Measurements from ENCODE around the gene VIL1. TPM values are rescaled to one million over a fixed set of nuclear protein-coding genes. Genes with fewer than 3 reads are reported as not detected.

Gene VIL1
- total RNA-seq, 1 donor from 2014 or later, result not detected

DNA sequence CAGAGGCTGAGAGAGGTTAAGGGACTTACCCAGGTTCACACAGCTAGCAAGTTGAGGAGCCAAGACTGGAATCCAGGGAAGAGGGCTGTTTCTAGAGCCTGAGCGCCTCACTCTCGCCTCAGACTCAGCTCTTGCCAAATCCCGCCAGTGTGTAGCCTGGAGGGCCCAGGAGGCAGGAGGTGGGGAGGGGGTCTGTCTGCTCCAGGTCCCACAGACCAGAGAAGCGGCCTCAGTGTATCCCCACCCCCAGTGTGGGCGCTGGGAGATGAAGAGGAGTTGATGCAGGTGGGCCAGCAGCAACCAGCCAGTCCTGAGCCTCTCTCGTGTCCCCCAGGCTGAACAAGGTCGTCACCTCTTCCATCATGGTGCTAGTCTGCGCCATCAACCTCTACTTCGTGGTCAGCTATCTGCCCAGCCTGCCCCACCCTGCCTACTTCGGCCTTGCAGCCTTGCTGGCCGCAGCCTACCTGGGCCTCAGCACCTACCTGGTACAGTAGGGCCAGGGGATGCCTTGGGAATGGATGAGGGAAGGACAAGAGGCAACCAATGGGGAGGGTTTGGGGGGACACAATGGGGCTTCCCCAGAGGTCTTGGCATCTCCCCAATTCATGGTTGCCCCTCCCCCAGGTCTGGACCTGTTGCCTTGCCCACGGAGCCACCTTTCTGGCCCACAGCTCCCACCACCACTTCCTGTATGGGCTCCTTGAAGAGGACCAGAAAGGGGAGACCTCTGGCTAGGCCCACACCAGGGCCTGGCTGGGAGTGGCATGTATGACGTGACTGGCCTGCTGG is 24.4 kb upstream of the VIL1 start:
- FAIRE-seq (no peak), DNase-seq (ENCODE audit: low spot score in 2 of 2) (no peak)

DNA sequence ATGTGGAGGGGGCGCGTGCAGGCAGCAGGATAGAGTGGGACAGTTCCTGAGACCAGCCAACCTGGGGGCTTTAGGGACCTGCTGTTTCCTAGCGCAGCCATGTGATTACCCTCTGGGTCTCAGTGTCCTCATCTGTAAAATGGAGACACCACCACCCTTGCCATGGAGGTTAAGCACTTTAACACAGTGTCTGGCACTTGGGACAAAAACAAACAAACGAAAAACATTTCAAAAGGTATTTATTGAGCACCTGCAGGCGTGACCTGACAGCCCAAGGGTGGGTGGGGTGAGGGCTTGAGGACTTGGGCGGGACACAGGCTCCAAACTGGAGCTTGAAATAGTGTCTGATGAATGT is 23.9 kb upstream of the VIL1 start:
- DNase-seq (ENCODE audit: low spot score in 2 of 2) (no peak), FAIRE-seq (no peak)

DNA sequence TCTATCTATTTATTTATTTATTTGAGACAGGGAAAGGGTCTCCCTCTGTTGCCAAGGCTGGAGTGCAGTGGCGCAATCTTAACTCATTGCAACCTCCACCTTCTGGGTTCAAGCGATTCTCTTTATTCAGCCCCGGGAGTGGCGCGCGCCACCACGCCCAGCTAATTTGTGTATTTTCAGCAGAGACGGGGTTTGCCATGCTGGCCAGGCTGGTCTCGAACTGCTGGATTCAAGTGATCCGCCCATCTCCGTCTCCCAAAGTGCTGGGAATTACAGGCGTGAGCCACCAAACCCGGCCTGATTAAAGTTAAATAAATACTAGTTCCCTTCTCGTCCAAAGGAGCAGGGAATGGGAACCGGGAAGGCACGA is 23.5 kb upstream of the VIL1 start:
- DNase-seq (ENCODE audit: low spot score in 2 of 2), result no peak
- FAIRE-seq, result no peak

DNA sequence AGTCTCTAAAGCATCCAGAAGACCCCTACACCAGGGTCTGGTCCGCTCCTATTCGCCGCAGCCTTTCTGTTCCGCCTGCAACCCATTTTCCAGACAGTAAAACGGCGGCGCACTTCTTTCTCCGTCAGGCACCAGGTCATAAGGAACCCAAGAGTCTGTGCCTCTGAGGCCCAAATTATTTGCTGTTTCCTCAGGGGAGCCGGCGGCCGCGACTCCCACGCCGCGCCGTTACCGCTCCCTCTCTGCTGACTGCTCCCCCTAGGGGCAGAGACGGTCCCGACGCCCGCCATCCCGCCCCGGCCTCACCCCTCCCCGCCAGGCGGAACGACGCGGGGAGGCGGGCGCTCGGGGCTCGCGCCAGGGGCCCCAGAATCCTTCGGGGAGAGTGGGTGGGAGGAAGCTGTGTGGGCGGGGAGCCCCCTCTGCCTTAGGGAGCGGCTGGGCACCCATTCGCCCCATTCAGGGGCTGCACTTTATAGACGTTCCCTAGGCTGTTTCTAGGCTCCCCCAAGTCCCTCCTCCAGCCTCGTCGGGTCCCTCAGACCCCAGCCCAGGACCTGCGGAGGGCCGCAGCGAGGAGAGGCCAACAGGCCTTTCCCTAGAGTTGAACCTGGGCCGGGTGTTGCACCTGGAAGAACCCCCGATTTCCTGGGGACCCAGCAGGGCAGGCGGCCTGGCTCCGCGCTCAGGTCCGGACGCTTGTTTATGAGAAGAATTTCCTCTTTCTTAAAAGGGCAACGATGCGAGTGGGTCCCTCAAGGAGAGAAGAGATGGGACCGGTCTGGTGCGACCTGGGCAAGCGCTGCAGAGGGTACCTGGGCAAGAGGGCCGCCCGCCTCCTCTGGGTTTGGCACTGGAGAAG is 22.9 kb upstream of the VIL1 start:
- FAIRE-seq, result no peak
- DNase-seq (ENCODE audit: low spot score in 2 of 2), result peak; percentile 90 to 92

DNA sequence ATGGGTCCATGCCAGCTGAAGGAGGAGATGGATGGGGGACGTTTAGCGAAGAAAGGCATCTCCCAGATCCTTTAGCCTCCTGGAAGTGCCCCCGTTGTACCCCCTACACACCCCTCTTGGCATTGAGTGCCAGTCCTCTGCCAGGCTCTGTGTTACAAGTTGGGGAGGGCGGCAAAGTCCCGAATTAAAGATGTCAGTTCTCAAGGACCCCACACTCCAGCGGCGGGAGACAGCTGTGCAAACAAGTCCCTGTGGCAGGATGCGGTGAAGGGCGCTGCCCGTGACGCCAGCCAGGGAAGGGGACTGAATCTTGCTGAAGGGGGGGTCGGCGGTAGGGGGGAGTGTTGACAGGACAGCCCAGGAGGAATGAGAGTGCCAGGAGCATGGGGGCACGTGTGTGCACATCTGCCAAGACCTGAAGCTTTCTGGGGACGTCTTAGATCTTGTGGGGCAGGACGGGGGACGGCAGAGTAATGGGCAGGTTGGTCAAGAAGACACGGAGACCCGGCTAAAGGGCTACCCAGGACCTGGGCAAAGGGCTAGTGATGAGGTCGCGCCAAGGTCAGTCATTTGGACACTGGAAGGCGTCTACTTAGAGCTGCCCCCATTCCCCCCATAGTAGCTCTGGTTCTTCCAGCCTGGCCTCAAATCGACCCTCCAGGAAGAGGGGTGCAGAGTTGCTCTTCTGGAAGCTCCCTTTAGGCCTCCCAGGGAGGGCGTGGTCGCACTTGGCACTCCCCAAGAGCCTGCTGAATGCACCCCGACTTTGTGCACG is 22.0 kb upstream of the VIL1 start:
- DNase-seq (ENCODE audit: low spot score in 2 of 2) (no peak), FAIRE-seq (no peak)

DNA sequence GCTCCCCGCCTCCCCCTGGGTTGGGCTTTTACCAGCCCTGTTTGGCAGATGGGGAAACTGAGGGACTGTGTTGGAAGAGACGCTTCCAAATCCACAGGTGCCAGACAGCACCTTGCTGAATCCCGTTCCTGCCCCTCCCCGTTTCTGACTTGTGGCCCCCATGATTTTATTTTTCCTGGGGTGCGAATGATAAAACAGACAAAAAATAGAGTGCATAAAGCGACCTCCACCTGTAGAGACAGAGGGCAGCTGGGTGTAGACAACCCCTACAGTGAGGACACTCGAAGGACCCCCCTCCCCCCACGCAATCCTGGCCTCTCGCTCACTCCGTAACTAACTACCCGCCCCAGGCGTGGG is 21.5 kb upstream of the VIL1 start:
- no peak for FAIRE-seq
- DNase-seq (ENCODE audit: low spot score in 2 of 2), result no peak

DNA sequence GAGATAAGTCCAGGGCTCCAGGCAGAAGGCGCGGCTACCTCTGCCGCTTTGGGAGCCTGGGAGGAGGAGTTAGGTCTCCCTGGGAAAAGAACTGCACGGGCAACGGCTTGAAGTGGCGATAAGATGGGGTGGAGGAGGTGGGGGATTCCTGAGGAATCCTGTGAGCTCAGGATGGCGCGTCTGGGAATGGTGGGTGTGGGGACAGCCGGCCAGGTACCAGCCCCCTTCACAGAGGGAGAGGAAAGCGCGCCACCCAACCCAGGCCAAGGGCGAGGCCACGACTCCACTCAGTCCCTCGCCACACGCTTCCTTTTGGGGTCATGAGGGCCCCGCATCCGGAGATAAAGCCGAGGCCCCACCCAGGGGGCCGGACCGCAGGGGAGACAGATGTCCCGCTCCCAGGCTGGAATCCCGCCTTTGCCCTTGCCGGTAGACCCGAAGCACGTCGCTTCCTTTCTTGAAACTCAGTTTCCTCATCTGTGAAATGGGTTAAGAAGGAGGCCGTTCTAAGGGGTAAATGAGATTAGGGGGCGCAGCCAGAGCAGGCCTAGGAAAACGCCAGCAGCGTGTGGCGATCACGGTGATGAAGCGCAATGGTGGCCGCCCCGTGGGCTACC is 21.0 kb upstream of the VIL1 start:
- FAIRE-seq, result no peak
- no peak for DNase-seq (ENCODE audit: low spot score in 2 of 2)

DNA sequence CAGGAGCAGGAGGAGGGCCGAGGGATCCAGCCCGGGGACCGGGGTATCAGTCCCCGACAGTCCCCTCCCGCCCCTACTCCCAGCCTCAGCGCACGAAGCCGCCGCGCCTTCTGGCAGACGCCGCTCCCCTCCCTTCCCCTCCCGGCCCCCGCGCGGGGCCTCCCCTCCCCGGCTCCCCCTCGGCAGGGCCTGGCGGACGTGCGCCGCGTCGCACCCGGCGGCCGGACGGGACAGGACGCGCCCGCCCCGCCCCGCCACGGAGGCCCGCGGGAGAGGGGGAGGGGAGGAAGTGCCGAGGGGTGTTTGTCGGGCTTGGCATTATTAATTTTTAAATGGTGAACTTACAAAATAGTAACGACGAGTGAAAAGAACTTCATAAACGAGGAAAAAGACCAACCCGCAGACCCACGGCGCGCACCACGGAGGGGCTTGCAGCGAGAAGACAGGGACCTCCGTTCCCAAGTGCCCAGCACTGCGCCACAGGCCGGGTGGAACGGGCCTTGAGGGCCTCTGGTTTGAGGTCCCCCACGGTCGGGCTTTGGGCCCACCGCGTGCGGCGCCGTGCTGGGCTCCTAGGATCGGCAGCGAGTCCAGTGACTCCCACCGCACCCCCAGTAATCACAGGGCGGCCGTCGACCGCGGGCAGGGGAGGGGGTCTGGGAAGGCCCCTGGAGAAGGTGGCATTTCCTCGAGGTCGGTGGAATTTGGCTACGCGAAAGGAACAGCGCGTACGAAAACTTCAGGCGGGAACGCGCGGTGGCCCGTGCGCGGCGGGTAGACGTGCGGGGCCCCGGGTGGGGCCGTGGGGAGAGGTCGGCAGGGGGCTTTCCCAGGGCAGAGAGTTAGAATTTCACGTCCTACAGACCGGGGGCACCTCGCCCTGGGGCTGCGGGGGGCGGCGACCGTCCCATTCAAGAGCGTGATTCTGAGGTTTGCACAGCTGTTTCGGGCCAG is 20.2 kb upstream of the VIL1 start:
- FAIRE-seq (no peak), DNase-seq (ENCODE audit: low spot score in 2 of 2) (peak; percentile 76 to 81)

DNA sequence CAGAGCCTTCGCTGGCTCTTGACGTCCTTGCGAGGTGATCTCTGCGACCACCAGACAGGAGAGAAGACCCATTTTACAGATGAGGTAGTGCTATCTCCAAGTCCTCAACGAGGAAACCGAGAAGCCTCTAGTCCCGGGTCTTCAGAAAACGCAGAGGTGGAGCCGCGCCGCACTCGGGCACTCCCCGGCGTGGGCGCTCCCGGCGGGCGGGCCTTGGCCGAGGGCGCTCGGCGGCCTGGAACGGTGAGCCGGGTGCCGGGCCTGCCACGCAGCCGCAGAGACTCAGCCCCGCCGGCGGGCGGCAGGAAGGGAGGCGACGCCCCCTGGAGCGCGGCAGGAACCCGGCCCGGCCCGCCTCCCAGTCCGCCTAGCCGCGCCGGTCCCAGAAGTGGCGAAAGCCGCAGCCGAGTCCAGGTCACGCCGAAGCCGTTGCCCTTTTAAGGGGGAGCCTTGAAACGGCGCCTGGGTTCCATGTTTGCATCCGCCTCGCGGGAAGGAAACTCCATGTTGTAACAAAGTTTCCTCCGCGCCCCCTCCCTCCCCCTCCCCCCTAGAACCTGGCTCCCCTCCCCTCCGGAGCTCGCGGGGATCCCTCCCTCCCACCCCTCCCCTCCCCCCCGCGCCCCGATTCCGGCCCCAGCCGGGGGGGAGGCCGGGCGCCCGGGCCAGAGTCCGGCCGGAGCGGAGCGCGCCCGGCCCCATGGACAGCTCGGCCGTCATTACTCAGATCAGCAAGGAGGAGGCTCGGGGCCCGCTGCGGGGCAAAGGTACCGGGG is 19.3 kb upstream of the VIL1 start, which contains the start of gene CTDSP1:
TSS of gene CTDSP1 (plus strand) at position 478 of the 776 bp plus-strand sequence. CDS start at position 701, 223 bp downstream.
- DNase-seq (ENCODE audit: low spot score in 2 of 2), result peak; percentile 86 to 91
- FAIRE-seq, result no peak

DNA sequence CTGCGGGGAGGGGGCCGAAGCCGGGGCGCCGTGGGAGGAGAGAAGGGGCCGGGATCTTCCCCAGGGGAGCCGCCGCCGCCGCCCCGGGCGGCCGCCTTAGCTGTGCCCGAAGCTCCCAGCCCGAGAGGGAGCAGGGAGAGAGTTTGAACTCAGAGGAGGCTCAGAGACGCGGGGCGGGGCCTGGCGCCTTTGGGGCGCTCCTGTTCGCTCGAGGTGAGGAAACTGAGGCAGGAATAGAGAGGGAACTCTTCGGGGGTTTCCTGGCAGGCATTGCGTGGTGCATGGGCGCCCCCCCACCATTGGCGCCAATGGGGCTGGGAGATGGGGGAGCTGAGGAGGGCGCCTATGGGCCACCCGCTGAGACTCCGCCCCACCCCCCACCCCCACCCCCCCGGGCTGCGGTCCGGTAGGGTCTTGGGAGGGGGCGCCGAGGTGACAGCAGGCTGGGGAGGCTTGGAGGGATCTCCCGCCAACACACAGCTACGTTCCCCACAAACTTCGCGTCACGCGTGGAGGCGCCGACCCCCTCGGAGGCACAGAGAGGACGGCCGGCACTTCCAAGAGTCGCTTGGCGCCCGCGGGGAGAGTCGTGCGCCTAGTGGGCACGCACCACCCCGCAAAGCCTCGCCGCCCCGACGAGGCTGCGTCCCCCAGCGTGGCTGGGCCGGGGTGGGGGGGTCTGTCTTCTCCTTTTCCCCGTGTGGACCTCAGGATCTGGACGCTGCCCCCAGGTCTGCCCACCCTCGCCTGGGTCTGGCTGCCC is 18.6 kb upstream of the VIL1 start:
- DNase-seq (ENCODE audit: low spot score in 2 of 2), result peak; percentile 44 to 71
- FAIRE-seq, result no peak

DNA sequence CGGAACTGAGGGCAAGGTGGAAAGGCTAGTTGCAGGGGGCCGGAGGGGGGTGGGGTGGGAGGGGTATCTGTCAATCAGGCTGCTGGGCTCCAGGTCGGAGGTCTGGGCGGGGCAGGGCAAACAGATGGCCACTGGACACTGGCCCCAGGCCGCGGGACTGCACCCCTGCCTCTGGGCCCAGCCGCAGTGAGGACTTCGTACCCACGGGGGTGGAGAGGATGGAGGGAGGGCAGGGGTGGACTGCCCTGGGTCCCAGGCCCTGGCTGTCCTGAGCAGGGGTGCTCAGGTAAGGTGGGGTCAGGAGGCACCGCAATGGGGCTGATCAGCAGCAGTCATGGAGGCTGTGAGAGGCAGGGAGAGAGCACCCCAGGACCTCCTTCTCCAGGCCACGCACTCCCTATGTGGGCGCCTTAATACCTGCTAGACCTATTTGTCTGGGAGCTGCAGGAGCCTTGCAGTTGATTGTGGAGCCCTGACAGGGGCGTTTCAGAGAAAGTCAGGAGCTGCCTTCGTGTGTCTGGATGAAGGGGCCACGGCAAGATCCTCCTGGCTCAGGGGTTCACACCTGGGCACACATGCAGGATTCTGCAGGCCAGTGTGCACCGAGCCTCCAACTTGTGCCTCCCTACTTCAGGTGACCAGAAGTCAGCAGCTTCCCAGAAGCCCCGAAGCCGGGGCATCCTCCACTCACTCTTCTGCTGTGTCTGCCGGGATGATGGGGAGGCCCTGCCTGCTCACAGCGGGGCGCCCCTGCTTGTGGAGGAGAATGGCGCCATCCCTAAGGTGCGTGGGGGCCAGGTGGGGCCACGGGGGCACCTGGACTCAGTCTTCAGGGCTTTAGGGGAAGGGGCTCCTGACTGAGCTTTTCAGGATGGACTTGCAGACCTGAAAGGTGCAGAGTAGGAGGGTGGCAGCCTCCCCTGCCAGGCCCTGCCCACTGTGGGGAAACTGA is 17.7 kb upstream of the VIL1 start:
- no peak for DNase-seq (ENCODE audit: low spot score in 2 of 2)

DNA sequence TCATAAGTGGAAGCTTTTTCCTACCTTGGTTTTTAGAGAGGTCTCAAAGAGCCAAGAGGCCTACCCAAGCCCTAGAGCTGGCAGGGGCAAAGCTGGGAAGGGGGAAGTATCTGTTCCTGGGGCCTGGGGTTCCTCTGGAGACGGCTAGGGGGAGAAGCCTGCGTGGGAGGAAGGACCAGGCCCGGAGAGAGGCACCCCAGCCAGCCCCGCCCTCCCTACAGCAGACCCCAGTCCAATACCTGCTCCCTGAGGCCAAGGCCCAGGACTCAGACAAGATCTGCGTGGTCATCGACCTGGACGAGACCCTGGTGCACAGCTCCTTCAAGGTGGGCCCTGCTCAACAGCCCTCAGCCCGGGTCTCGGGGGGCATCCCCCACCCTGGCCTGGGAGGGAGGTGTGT is 17.0 kb upstream of the VIL1 start:
- FAIRE-seq (no peak), DNase-seq (ENCODE audit: low spot score in 2 of 2) (no peak)

More for the DNA sequence above, 17.7 kb upstream of the VIL1 start:
- FAIRE-seq, result no peak

DNA sequence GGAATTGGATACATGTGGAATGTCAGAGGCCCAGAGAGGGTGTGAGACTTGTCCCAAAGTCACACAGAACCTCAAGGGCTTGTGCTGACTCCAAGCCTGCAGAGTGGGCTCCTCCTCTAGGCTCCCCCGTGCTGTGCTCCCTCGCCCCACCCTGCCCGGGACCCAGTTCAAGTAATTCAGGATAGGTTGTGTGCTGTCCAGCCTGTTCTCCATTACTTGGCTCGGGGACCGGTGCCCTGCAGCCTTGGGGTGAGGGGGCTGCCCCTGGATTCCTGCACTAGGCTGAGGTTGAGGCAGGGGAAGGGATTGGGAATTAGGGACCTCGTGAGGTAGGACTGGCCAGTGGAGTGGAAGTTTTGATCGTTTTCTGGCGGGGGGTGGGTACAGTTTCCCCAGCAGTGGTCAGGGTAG is 16.4 kb upstream of the VIL1 start:
- DNase-seq (ENCODE audit: low spot score in 2 of 2) (no peak), FAIRE-seq (no peak)

DNA sequence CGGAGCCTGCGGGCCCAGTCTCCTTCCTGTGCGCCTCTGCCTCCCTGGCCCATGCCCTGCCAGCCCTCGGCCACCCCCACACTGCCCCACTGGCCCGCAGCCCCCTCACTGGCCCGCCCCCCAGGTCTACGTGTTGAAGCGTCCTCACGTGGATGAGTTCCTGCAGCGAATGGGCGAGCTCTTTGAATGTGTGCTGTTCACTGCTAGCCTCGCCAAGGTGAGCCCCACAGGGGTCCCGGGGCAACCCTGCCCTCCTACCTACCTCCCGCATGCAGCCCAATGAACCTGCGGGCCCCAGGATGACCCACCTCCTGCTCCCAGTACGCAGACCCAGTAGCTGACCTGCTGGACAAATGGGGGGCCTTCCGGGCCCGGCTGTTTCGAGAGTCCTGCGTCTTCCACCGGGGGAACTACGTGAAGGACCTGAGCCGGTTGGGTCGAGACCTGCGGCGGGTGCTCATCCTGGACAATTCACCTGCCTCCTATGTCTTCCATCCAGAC is 16.0 kb upstream of the VIL1 start:
- no peak for DNase-seq (ENCODE audit: low spot score in 2 of 2)
- no peak for FAIRE-seq

DNA sequence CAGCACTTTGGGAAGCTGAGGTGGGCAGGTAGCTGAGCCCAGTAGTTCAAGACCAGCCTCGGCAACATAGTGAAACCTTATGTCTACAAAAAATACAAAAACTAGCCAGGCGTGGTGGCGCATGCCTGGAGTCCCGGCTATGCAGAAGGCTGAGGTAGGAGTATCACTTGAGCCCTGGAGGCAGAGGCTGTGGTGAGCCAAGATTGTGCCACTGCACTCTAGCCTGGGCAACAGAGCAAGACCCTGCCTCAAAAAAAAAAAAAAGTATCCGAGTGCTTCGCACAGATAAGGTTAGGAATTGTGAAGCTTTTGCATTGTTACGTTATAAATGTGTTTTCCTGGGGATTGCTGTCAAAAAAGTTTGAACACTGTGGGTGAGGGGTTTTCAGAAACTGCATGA is 15.1 kb upstream of the VIL1 start:
- FAIRE-seq (no peak), DNase-seq (ENCODE audit: low spot score in 2 of 2) (no peak)

DNA sequence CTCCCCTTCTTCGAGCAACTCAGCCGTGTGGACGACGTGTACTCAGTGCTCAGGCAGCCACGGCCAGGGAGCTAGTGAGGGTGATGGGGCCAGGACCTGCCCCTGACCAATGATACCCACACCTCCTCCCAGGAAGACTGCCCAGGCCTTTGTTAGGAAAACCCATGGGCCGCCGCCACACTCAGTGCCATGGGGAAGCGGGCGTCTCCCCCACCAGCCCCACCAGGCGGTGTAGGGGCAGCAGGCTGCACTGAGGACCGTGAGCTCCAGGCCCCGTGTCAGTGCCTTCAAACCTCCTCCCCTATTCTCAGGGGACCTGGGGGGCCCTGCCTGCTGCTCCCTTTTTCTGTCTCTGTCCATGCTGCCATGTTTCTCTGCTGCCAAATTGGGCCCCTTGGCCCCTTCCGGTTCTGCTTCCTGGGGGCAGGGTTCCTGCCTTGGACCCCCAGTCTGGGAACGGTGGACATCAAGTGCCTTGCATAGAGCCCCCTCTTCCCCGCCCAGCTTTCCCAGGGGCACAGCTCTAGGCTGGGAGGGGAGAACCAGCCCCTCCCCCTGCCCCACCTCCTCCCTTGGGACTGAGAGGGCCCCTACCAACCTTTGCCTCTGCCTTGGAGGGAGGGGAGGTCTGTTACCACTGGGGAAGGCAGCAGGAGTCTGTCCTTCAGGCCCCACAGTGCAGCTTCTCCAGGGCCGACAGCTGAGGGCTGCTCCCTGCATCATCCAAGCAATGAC is 14.4 kb upstream of the VIL1 start:
- FAIRE-seq (no peak), DNase-seq (ENCODE audit: low spot score in 2 of 2) (no peak)
